HG03135 (cell line): Measurements from ENCODE around the gene ZG16.
A peak's percentile ranks its signal among the peaks of the same experiment; 100 is the strongest.
"Not testable (repeated sequence)": the region's sequence is repeated elsewhere in the genome, so short reads cannot be mapped to it uniquely, and the experiment has no call there.

ENCODE experiments used
- ATAC-seq: cut with Tn5 transposase; IDR thresholded peaks from one replicate; pipeline ENCODE4 v1.9.1; 2021; ENCODE audit warnings: mild to moderate bottlenecking, moderate library complexity; ENCODE audit not compliant: unreplicated experiment

The ZG16 gene

GRCh38 chr16:29777576-29778350 lies at the start of gene ZG16:
ZG16 (plus strand) TSS chr16:29778256; CDS start chr16:29779267, 1,011 bp downstream.
- ATAC-seq, result no peak

GRCh38 chr16:29729116-29729521 lies 48.9 kb upstream of the ZG16 start:
- no peak for ATAC-seq

- no peak for ATAC-seq
Measured at GRCh38 chr16:29730649-29731048, 47.4 kb upstream of the ZG16 start.

GRCh38 chr16:29731768-29732601 lies 46.1 kb upstream of the ZG16 start:
- ATAC-seq, result peak; percentile 49

- no peak for ATAC-seq
Measured at GRCh38 chr16:29734786-29735185, 43.3 kb upstream of the ZG16 start.

- no peak for ATAC-seq
Measured at GRCh38 chr16:29736112-29736511, 41.9 kb upstream of the ZG16 start.

- no peak for ATAC-seq
Measured at GRCh38 chr16:29736764-29737163, 41.3 kb upstream of the ZG16 start.

- no peak for ATAC-seq
Measured at GRCh38 chr16:29737713-29738112, 40.3 kb upstream of the ZG16 start.

- ATAC-seq, result no peak
Measured at GRCh38 chr16:29738514-29738913, 39.5 kb upstream of the ZG16 start.

- ATAC-seq, result not testable (repeated sequence)
Measured at GRCh38 chr16:29739927-29740629, 38.0 kb upstream of the ZG16 start.

GRCh38 chr16:29740630-29741015 lies 37.4 kb upstream of the ZG16 start:
- ATAC-seq, result not testable (repeated sequence)

- no peak for ATAC-seq
Measured at GRCh38 chr16:29742683-29743275, 35.3 kb upstream of the ZG16 start.

GRCh38 chr16:29743475-29743826 lies 34.6 kb upstream of the ZG16 start:
- ATAC-seq, result no peak

GRCh38 chr16:29743827-29744531 lies 34.1 kb upstream of the ZG16 start:
- ATAC-seq, result no peak

GRCh38 chr16:29744541-29745101 lies 33.4 kb upstream of the ZG16 start:
- no peak for ATAC-seq

GRCh38 chr16:29745121-29745852 lies 32.8 kb upstream of the ZG16 start:
- ATAC-seq, result peak; percentile 44

GRCh38 chr16:29745853-29746345 lies 32.2 kb upstream of the ZG16 start, which contains the start of gene C16orf54:
C16orf54 (minus strand) TSS chr16:29745990; CDS start chr16:29744951, 1,039 bp downstream.
- ATAC-seq, result peak; percentile 75

- not testable (repeated sequence) for ATAC-seq
Measured at GRCh38 chr16:29746518-29746917, 31.5 kb upstream of the ZG16 start.
